NOMO-1 treated with DMSO at 0.1 percent for 48 hours (cell line): ENCODE data around the gene IFT81.

Experiments
- DNase-seq: peaks from one replicate; lab custom pipeline; 2025; ENCODE audit not compliant: unreplicated experiment; lab: John Stamatoyannopoulos, UW

The IFT81 gene, protein sequence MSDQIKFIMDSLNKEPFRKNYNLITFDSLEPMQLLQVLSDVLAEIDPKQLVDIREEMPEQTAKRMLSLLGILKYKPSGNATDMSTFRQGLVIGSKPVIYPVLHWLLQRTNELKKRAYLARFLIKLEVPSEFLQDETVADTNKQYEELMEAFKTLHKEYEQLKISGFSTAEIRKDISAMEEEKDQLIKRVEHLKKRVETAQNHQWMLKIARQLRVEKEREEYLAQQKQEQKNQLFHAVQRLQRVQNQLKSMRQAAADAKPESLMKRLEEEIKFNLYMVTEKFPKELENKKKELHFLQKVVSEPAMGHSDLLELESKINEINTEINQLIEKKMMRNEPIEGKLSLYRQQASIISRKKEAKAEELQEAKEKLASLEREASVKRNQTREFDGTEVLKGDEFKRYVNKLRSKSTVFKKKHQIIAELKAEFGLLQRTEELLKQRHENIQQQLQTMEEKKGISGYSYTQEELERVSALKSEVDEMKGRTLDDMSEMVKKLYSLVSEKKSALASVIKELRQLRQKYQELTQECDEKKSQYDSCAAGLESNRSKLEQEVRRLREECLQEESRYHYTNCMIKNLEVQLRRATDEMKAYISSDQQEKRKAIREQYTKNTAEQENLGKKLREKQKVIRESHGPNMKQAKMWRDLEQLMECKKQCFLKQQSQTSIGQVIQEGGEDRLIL

GRCh38 chr12:110124269-110124995 is at the start of gene IFT81:
Gene IFT81, plus strand, starts transcription at chr12:110124357. Its CDS starts 3,024 bp downstream, at chr12:110127381.
- DNase-seq: peak; percentile 77

DNA sequence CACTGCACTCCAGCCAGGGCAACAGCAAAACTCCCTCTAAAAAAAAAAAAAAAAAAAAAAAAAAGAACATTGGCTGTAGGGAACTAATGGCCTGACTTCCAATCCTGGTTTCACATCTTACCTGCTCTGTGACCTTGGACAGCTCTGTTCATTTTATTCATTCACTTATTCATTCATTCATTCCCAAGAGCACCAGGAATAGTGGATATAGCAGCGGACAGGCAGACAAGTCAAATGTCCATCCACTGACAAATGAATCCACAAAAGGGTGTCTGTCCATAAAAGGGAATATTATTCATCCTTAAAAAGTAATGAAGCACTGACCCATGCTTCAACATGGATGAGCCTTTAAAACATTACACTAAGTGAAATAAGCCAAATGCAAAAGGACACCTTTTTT is 48.3 kb upstream of the IFT81 start:
- DNase-seq: no peak

GRCh38 chr12:110077800-110078199 is 46.4 kb upstream of the IFT81 start:
- no peak for DNase-seq

GRCh38 chr12:110079477-110080400 is 44.4 kb upstream of the IFT81 start:
- DNase-seq: peak; percentile 92

GRCh38 chr12:110080410-110080809 is 43.7 kb upstream of the IFT81 start:
- no peak for DNase-seq

DNA sequence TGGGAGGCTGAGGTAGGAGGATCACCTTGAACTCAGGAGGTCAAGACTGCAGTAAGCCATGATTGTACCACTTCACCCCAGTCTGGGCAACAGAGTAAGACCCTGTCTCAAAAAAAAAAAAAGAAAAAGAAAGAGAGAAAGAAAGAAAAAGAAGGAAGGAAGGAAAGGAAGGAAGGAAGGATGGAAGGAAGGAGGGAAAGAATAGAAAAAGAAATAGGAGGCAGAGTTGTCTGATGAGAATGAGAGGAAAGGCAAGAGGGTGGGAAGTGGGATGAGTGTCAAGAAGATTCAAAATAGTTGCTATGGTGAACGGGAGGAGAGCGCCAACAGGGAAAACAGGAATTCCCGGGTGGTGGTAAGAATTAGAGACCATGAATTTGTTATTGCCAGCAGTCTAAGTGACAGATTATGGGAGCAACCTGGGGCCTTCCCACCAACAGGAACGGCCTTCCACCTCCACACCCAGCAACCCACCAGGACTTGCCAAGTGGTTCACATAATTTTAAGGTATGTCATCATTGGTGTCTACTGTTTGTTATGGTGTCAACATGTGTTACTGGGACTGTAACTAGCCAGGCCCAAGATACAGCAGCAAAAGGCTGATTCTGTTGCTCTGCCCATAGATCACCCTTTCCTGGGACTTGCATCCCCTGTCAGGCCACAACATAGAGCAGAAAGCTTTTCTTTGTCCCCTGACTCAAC is 39.7 kb upstream of the IFT81 start:
- no peak for DNase-seq

- peak; percentile 90 for DNase-seq
These were observed 35.9 kb upstream of the IFT81 start for GRCh38 chr12:110088216-110088615.

DNA sequence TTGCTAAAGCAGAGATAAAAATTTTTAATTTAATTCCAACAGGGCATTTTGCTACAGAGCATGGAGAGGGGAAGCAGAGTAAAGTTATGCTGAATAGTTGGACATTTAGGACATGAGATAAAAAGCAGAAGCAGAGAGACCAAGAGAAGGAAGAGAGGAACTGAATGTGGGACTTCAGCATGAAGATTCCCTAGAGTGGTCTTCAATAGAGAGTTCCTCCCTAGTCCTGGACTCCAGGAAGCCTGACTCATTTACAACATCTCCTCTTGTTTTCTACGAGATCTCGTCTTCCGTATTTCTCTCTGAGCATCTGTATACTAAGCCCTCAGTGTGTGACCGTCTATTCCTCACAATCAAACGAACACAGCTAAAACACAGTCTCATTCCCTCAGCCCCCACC is 35.2 kb upstream of the IFT81 start:
- DNase-seq: peak; percentile 69

DNA sequence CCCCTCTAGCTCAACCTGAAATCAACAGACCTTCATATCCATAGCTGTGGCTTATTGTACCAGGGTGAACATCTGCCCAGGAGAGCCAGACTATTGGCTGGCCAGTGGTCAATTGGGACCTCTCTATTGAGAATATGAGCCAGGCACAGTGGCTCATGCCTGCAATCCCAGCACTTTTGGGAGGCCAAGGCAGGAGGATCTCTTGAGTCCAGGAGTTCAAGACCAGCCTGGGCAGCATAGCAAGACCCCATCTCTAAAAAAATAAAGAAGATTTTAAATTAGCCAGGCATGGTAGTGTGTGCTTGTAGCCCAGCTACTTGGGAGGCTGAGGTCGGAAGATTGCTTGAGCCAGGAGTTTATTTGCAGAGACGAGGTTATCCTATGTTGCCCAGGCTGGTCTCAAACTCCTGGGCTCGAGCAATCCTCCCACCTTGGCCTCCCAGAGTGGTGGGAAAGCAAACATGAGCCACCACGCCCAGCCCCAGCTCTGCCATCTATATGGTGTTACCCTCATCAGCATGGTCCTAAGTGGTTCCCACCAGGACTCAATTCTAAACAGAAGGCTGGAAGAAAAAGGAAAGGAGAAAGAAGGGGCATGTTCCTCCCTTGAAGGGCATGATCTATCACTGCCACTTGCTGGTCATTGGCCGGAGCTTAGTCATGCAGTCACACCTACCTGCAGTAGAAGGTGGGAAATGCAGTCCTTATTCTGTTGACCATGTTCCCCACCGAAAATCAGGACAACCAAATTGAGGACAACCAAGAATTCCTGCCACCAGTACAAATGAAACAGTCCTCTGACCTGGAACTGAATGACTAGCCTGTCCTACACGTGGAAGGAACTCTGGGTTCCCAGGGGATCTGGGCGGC is 33.7 kb upstream of the IFT81 start:
- no peak for DNase-seq

DNA sequence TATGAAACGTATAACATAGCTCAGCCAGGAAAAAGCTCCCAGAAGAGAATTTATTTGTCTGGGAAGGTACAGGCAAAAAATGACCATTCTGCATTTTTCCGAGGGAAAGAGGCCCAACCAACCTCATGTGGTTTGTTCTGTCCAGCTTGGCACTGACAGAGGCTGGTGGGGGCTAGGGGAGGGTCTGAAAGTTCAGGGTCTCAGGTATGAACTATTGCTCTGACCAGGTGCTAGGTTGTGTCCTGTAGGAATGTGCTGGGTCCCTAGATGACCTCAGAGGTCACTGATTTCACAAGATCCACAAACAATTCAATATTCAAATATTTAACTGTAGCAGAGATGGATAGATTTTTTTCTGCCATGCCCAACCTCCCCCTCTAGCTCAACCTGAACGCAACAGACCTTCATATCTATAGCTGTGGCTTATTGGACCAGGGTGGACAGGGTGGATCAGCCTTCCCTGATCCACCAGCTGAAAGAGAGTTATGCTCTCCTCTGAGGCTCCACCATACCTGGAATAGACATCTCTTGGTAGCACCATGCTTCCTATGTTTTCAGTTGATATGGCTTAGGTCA is 32.9 kb upstream of the IFT81 start:
- no peak for DNase-seq

DNA sequence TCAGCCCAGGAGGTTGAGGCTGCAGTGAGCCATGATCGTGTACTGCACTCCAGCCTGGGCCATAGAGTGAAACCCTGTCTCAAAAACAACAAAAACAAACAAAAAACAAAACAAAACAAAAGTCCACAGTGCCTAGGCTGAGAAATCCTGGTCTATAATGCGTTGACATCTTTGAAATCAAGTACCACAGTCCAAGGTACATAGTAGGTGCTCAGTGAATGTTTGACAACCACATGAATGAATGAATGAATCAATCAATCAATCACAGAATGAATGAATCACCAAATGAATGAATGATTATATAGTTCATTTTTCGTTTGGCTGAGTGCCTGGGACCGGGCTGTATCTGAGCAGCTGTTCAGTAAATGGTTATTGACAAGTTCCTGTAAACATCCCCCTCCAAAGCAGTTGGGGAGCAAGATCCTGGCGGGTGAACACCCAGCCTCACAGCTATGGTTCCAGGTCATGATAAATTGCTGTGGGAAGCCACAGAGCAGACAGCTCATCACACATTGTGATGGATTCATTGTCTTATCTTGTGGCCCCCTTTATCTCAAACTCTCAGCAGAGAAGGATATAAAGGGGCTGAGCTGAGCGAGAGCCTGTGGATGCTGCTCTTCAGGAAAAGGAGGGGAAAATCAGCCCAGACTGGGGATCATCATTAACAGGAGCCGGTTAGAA is 30.4 kb upstream of the IFT81 start:
- no peak for DNase-seq

GRCh38 chr12:110100315-110100970 is 23.7 kb upstream of the IFT81 start:
- DNase-seq: peak; percentile 99

DNA sequence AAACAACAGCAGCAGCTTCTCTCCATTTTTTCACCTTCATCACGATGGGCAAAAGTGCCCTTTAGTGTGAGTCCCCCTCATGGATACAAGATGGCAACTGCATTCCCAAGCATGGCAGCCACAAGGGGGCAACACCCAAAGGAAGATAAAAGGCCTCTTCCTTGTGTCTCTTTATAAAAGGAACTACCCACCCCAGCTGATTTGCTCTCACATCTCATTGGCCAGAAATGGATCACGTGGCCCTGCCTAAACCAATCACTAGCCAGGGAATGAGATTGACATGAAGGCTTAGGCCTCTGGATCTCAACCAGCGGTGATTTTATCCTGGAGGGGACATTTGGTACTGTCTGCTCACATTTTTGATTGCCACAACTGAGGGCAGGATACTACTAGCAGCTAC is 21.9 kb upstream of the IFT81 start:
- peak; percentile 54 for DNase-seq

- DNase-seq: peak; percentile 62
These were observed 19.7 kb upstream of the IFT81 start for GRCh38 chr12:110104188-110105094.

DNA sequence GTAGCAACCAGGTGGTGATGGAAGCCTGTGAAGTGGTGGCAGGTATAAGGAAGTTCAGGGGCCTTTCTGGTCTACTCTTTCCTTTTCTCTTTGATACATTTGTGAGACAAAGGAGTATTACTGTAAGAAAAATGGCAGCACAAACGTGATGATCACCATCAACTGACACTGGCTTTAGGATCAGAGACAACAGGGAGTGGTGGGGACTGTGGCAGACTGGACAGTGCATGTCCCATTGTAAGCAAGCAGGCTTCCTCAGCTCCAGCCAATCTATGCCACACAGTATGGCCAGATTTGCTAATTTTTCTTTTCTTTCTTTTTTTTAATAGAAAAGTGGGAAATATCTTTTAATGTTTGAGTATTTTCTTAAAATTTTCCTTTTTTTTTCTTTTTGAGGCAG is 19.0 kb upstream of the IFT81 start:
- no peak for DNase-seq

GRCh38 chr12:110105986-110106385 is 18.2 kb upstream of the IFT81 start:
- no peak for DNase-seq
